Natural killer cell (primary cell): ENCODE data around the gene CNTNAP1. TPM values are rescaled to one million over a fixed set of nuclear protein-coding genes. Genes with fewer than 3 reads are reported as not detected.
A peak's percentile ranks its signal among the peaks of the same experiment; 100 is the strongest.
"Not testable (repeated sequence)": the region's sequence is repeated elsewhere in the genome, so short reads cannot be mapped to it uniquely, and the experiment has no call there.

Experiments used
- ATAC-seq, 3 donors: fragments of 150-1000 bp in 2 of 3; fragments of 200-7000 bp in 1 of 3; cut with Tn5 transposase; 1 replicate in 1 of 3; 2 replicates in 2 of 3; pipeline ENCODE4 v1.10.0; 2021; ENCODE audit warnings: mild to moderate bottlenecking in 2 of 3, moderate library complexity in 2 of 3
- DNase-seq, 2 donors: peaks; one replicate each; pipeline versions ENCODE4 v3.0.0 to v3.0.0-alpha.2; 2013 to 2021; ENCODE audit warnings: mixed read lengths in 1 of 2
- H3K27ac ChIP-seq: one replicate; pipeline ENCODE4 v1.5.1; 2013; ENCODE audit warnings: mild to moderate bottlenecking, low read length
- H3K27me3 ChIP-seq: one replicate; pipeline ENCODE4 v1.6.1; 2013; ENCODE audit warnings: low read length; ENCODE audit not compliant: control insufficient read depth, insufficient read depth
- H3K36me3 ChIP-seq: one replicate; pipeline ENCODE4 v1.6.1; 2013; ENCODE audit warnings: low read length; ENCODE audit not compliant: control insufficient read depth, insufficient read depth
- H3K4me1 ChIP-seq: one replicate; pipeline ENCODE4 v1.6.1; 2013; ENCODE audit warnings: low read length; ENCODE audit not compliant: control insufficient read depth, insufficient read depth
- H3K4me3 ChIP-seq: one replicate; pipeline ENCODE4 v1.5.1; 2013; ENCODE audit warnings: low read length
- H3K9me3 ChIP-seq: one replicate; pipeline ENCODE4 v1.6.1; 2013; ENCODE audit warnings: low read length; ENCODE audit not compliant: control insufficient read depth, insufficient read depth
- H3K27ac Mint-ChIP-seq, 2 donors: one replicate each; pipeline ENCODE4 v1.8.0; 2022; ENCODE audit warnings: mild to moderate bottlenecking in 2 of 2, mixed read lengths in 2 of 2, moderate library complexity in 1 of 2
- H3K27me3 Mint-ChIP-seq, 2 donors: one replicate each; pipeline ENCODE4 v1.8.0; 2022; ENCODE audit warnings: low read depth in 2 of 2, mixed read lengths in 2 of 2
- H3K36me3 Mint-ChIP-seq: one replicate; pipeline ENCODE4 v1.8.0; 2022; ENCODE audit warnings: mixed read lengths
- H3K4me1 Mint-ChIP-seq, 2 donors: one replicate each; pipeline ENCODE4 v1.8.0; 2022; ENCODE audit warnings: mixed read lengths in 2 of 2
- H3K4me3 Mint-ChIP-seq: one replicate; pipeline ENCODE4 v1.8.0; 2022; ENCODE audit warnings: mild to moderate bottlenecking, moderate library complexity, mixed read lengths
- H3K9me3 Mint-ChIP-seq, 2 donors: one replicate each; pipeline ENCODE4 v1.8.0; 2022; ENCODE audit warnings: mixed read lengths in 2 of 2
- CTCF ChIP-seq: fragments of 200-600 bp; IDR thresholded peaks from one replicate; pipeline ENCODE4 v1.8.0; 2022; ENCODE audit warnings: antibody characterized with exemption
- WGBS: methylation state at CpG from one replicate; pipeline ENCODE4 v1.1.7; 2013; ENCODE audit warnings: missing lambda C conversion rate; ENCODE audit not compliant: insufficient coverage; 5-methylcytosine and 5-hydroxymethylcytosine counted together
- intact Hi-C: fragments of 100-400 bp; cut with micrococcal nuclease; formaldehyde crosslinking; loops from one replicate; pipeline ENCODE4 v1.14.2; 2022
- total RNA-seq, 4 donors: library from RNA; stranded (reverse); fragments of 120-200 nt in 1 of 4; gene quantifications; one replicate each; pipeline versions ENCODE4 v1.2.3 to v1.2.4, GENCODE V29; 2013 to 2022

The CNTNAP1 gene
- total RNA-seq, 3 donors from 2014 or later (not counting 1 experiment from before 2014, with no cell fraction given), result 0.33 to 0.85 (median 0.39) TPM

- intact Hi-C loops, result no loop called here
- H3K4me3 ChIP-seq, result peak within 1 kb of the TSS; percentile 72
Observed at GRCh38 chr17:42659079-42659931, 23.0 kb upstream of the CNTNAP1 start, which contains the start of gene TUBG2. TSS of gene TUBG2 (plus strand) at chr17:42659284. CDS start at chr17:42659504, 220 bp downstream.

DNA sequence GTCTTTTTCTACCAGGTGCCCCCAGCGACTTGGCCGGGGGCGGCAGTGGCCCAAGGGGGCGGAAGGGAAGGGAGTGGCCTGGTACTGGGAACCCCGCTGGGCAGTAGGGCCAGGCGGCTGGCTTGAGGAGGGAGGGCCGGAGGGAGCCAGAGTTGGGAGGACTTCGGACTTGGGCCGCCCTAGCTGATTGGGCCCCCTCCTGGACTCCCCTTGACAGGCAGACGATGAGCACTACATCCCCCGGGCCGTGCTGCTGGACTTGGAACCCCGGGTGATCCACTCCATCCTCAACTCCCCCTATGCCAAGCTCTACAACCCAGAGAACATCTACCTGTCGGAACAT, 22.4 kb upstream of the CNTNAP1 start:
- peaks cover 14% of the 10 kb centered on the region for H3K4me1 ChIP-seq
- H3K36me3 ChIP-seq, DNase-seq, H3K27me3 Mint-ChIP-seq, H3K4me3 Mint-ChIP-seq, H3K9me3 Mint-ChIP-seq, ATAC-seq, H3K36me3 Mint-ChIP-seq, H3K9me3 ChIP-seq, H3K27me3 ChIP-seq, H3K4me3 ChIP-seq, intact Hi-C loops, H3K27ac ChIP-seq: not testable (repeated sequence)
- WGBS, result 100% methylated on average over 1 of the region's 14 CpGs
- H3K4me1 Mint-ChIP-seq, result peaks cover 17 to 21% of the 10 kb centered on the region in 2 donors
- H3K27ac Mint-ChIP-seq, result peak overlapping the region in 1 of 2 donors; percentile 73

More at GRCh38 chr17:42659079-42659931, 23.0 kb upstream of the CNTNAP1 start, which contains the start of gene TUBG2:
- H3K27ac ChIP-seq, result no peak within 1 kb of the TSS
- TF ChIP-seq CTCF, result no peak
- peak; percentile 71 to 87 (median 84) for ATAC-seq
- H3K4me3 Mint-ChIP-seq, result peak within 1 kb of the TSS; percentile 87
- no peaks in the 10 kb centered on the region for H3K36me3 Mint-ChIP-seq
- H3K36me3 ChIP-seq, result no peaks in the 10 kb centered on the region
- H3K27ac Mint-ChIP-seq, result peak within 1 kb of the TSS in 1 of 2 donors; percentile 73
- DNase-seq, result peak in 1 of 2 donors; percentile 83
- H3K27me3 ChIP-seq, result peaks cover under 1% of the 10 kb centered on the region
- peaks cover 14% of the 10 kb centered on the region for H3K4me1 ChIP-seq
- no peaks in the 10 kb centered on the region for H3K9me3 Mint-ChIP-seq
- peaks cover 17 to 21% of the 10 kb centered on the region in 2 donors for H3K4me1 Mint-ChIP-seq
- no peaks in the 10 kb centered on the region for H3K9me3 ChIP-seq
- 8% methylated on average over 59 of the region's 59 CpGs for WGBS
- H3K27me3 Mint-ChIP-seq, result peaks cover 9 to 14% of the 10 kb centered on the region in 2 donors

GRCh38 chr17:42660692-42661345, 21.5 kb upstream of the CNTNAP1 start:
- intact Hi-C loops, result no loop called here
- Histone ChIP-seq H3K27me3 (no peaks in the 10 kb centered on the region), H3K36me3 (no peaks in the 10 kb centered on the region), H3K27ac (no peak overlapping the region), H3K4me1 (peaks cover 14% of the 10 kb centered on the region), H3K9me3 (no peaks in the 10 kb centered on the region), H3K4me3 (no peak overlapping the region)
- Mint-ChIP-seq H3K27me3 (peaks cover under 1 to 5% of the 10 kb centered on the region in 2 donors), H3K27ac (no peak overlapping the region), H3K9me3 (no peaks in the 10 kb centered on the region), H3K36me3 (no peaks in the 10 kb centered on the region), H3K4me3 (peak overlapping the region; percentile 52), H3K4me1 (peaks cover 11 to 15% of the 10 kb centered on the region in 2 donors)
- 64% methylated on average over 5 of the region's 7 CpGs for WGBS
- no peak for ATAC-seq
- no peak for TF ChIP-seq CTCF
- no peak for DNase-seq

- no peaks in the 10 kb centered on the region for H3K9me3 Mint-ChIP-seq
- H3K4me1 ChIP-seq, result peaks cover 4% of the 10 kb centered on the region
- DNase-seq (no peak), ATAC-seq (no peak)
- peaks cover 4% of the 10 kb centered on the region for H3K27me3 ChIP-seq
- no peaks in the 10 kb centered on the region for H3K36me3 ChIP-seq
- no peak overlapping the region for H3K27ac ChIP-seq
- no peaks in the 10 kb centered on the region for H3K36me3 Mint-ChIP-seq
- WGBS, result 91% methylated on average over 14 of the region's 14 CpGs
- H3K27me3 Mint-ChIP-seq, result peaks cover 8 to 16% of the 10 kb centered on the region in 2 donors
- no peak overlapping the region for H3K4me3 Mint-ChIP-seq
- no peak overlapping the region for H3K27ac Mint-ChIP-seq
- no peaks in the 10 kb centered on the region for H3K9me3 ChIP-seq
- peaks cover 0 to 13% of the 10 kb centered on the region in 2 donors for H3K4me1 Mint-ChIP-seq
- no peak overlapping the region for H3K4me3 ChIP-seq
- no peak for TF ChIP-seq CTCF
- intact Hi-C loops, result no loop called here
Observed at GRCh38 chr17:42665581-42666001, 16.7 kb upstream of the CNTNAP1 start.

DNA sequence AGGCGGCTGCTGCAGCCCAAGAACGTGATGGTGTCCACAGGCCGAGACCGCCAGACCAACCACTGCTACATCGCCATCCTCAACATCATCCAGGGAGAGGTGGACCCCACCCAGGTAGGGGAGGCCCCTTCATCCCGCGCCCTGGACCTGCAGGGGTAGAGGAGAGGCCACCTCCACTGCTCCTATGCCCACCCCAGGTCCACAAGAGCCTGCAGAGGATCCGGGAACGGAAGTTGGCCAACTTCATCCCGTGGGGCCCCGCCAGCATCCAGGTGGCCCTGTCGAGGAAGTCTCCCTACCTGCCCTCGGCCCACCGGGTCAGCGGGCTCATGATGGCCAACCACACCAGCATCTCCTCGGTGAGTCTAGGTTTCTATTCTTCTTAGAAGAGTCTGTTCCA, 16.2 kb upstream of the CNTNAP1 start:
- H3K4me3 ChIP-seq, H3K27ac ChIP-seq, H3K27me3 ChIP-seq, intact Hi-C loops, H3K27ac Mint-ChIP-seq, H3K36me3 Mint-ChIP-seq, H3K4me3 Mint-ChIP-seq, H3K9me3 Mint-ChIP-seq, H3K9me3 ChIP-seq, DNase-seq, ATAC-seq, H3K4me1 ChIP-seq, H3K36me3 ChIP-seq: not testable (repeated sequence)
- Mint-ChIP-seq H3K4me1 (peaks cover 0 to 19% of the 10 kb centered on the region in 2 donors), H3K27me3 (peaks cover 8 to 19% of the 10 kb centered on the region in 2 donors)
- 83% methylated on average over 11 of the region's 16 CpGs for WGBS
